Placental pericyte (primary cell): ENCODE measurements around the gene CCDC88A. TPM values are rescaled to one million over a fixed set of nuclear protein-coding genes. Genes with fewer than 3 reads are reported as not detected.

Source experiments
- small RNA-seq: library from RNA; depleted of rRNA; stranded (forward); fragments of <200 nt; gene quantifications from one replicate; pipeline ENCODE3, GENCODE V24; 2012; ENCODE audit warnings: low replicate concordance
- total RNA-seq: library from RNA; depleted of rRNA; stranded (reverse); fragments of >200 nt; gene quantifications from 2 replicates; pipeline ENCODE4 v1.2.3, GENCODE V29; 2012

Gene CCDC88A, protein sequence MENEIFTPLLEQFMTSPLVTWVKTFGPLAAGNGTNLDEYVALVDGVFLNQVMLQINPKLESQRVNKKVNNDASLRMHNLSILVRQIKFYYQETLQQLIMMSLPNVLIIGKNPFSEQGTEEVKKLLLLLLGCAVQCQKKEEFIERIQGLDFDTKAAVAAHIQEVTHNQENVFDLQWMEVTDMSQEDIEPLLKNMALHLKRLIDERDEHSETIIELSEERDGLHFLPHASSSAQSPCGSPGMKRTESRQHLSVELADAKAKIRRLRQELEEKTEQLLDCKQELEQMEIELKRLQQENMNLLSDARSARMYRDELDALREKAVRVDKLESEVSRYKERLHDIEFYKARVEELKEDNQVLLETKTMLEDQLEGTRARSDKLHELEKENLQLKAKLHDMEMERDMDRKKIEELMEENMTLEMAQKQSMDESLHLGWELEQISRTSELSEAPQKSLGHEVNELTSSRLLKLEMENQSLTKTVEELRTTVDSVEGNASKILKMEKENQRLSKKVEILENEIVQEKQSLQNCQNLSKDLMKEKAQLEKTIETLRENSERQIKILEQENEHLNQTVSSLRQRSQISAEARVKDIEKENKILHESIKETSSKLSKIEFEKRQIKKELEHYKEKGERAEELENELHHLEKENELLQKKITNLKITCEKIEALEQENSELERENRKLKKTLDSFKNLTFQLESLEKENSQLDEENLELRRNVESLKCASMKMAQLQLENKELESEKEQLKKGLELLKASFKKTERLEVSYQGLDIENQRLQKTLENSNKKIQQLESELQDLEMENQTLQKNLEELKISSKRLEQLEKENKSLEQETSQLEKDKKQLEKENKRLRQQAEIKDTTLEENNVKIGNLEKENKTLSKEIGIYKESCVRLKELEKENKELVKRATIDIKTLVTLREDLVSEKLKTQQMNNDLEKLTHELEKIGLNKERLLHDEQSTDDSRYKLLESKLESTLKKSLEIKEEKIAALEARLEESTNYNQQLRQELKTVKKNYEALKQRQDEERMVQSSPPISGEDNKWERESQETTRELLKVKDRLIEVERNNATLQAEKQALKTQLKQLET (N-terminal part only)
- total RNA-seq = 30.9 and 84.8 TPM in 2 replicates

DNA sequence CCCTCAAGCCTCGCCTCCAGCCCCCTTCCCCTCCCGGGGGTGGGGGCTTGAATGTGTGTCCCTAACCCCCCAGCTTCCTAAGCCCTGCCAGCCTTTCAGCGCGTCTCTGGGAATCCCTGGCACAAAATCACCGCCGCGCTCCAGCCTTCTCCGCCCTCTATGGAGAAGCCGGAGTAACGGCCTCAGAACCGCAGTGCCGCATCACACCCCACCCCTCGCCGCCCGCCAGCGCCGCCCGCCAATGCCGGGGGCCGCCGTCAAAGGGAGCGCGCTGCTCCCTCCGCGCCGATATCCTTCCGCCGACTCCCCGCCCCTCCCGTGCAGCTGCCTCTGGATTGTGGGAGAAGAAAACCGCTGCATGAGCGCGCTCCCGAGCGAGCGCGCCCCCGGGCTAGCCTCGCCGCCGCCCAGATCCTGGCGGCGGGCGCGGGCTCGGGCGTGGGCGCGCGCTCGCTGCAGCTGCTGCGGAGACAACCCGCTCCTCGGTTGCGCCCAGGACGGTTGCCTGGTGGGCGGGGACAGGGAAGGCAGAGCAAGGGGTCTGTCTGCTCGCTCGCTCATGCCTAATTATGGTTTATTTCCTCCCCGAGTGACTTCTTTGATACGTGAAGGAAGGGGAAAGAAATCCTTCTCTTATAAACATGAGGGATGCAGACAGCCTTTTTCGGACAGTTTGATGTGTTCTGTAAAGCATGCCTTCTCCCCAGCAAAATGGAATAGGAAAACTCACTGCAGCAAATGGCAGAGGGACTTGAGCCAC is at the start of gene CCDC88A:
Gene CCDC88A (minus strand): TSS at position 178 of the 760 bp plus-strand sequence. CDS start 777 bp downstream, outside the sequence.

GRCh38 chr2:55268907-55269644 is 150.6 kb downstream of the CCDC88A start, which contains the start of gene MTIF2:
MTIF2 (minus strand) TSS chr2:55269231; CDS start chr2:55263858, 5,373 bp downstream.

Small RNA genes within 50 kb of the gene (small RNA-seq; reads per million reads assigned to genes)
- gene RF00019 (not detected), gene RNU6-221P (not detected), gene RNU6-775P (not detected)

Other genes starting within 250 kb of the CCDC88A start
- gene CLHC1, start 187.6 kb downstream of the CCDC88A start, total RNA-seq = 7.2 and 9.2 TPM in 2 replicates
- 484 and 804 TPM in 2 replicates for gene RPS27A, start 187.2 kb downstream of the CCDC88A start, total RNA-seq
- gene MTIF2, start 150.6 kb downstream of the CCDC88A start, total RNA-seq = 31.4 and 36.1 TPM in 2 replicates
- 10.5 and 18.4 TPM in 2 replicates for gene CFAP36, start 99.9 kb upstream of the CCDC88A start, total RNA-seq
- gene PPP4R3B, start 197.8 kb upstream of the CCDC88A start, total RNA-seq = 38.7 and 45.4 TPM in 2 replicates